GM23338 (cell line): ENCODE results near the gene OR5H15. TPM values are rescaled to one million over a fixed set of nuclear protein-coding genes. Genes with fewer than 3 reads are reported as not detected.

ENCODE experiments used
- polyA plus RNA-seq: library from polyadenylated mRNA; unstranded; fragments of >200 nt; fragmentation: Nextera tagmentation; extraction: Ambion mirVana; gene quantifications from 2 replicates; pipeline ENCODE4 v1.2.1, GENCODE V29; 2016
- total RNA-seq: library from RNA; depleted of rRNA; stranded (reverse); fragments of >200 nt; shearing (Covaris generic); gene quantifications from 2 replicates; pipeline ENCODE4 v1.2.3, GENCODE V29; 2014; rRNA removed

The OR5H15 gene
- total and polyA plus RNA-seq, 2 experiments from 2014 or later: not detected

Other genes starting within 250 kb of the OR5H15 start
- 9.0 and 11.0 TPM in 2 replicates for gene RIOX2, start 194.3 kb upstream of the OR5H15 start, total RNA-seq
- 9.5 and 10.7 TPM in 2 replicates for gene RIOX2, start 194.3 kb upstream of the OR5H15 start, polyA plus RNA-seq
- gene GABRR3, start 131.4 kb upstream of the OR5H15 start, total RNA-seq: not detected in 2 replicates
- not detected in 2 replicates for gene GABRR3, start 131.4 kb upstream of the OR5H15 start, polyA plus RNA-seq
- gene OR5AC2, start 79.5 kb upstream of the OR5H15 start, total RNA-seq: not detected in 2 replicates
- not detected in 2 replicates for gene OR5AC2, start 79.5 kb upstream of the OR5H15 start, polyA plus RNA-seq
- gene OR5H1, start 36.0 kb upstream of the OR5H15 start, total RNA-seq: not detected in 2 replicates
- not detected in 2 replicates for gene OR5H1, start 36.0 kb upstream of the OR5H15 start, polyA plus RNA-seq
- gene OR5H14, start 19.2 kb upstream of the OR5H15 start, total RNA-seq: not detected in 2 replicates
- gene OR5H14, start 19.2 kb upstream of the OR5H15 start, polyA plus RNA-seq: 0.05 TPM in 1 of 2 replicates, not detected in the other
- not detected in 2 replicates for gene OR5H6, start 97.5 kb downstream of the OR5H15 start, total RNA-seq
- gene OR5H6, start 97.5 kb downstream of the OR5H15 start, polyA plus RNA-seq: 0.37 and 0.38 TPM in 2 replicates
- not detected in 2 replicates for gene OR5H2, start 115.8 kb downstream of the OR5H15 start, total RNA-seq
- 0.56 and 1.1 TPM in 2 replicates for gene OR5H2, start 115.8 kb downstream of the OR5H15 start, polyA plus RNA-seq
- gene OR5K4, start 187.2 kb downstream of the OR5H15 start, total RNA-seq: not detected in 2 replicates
- not detected in 2 replicates for gene OR5K4, start 187.2 kb downstream of the OR5H15 start, polyA plus RNA-seq
- gene OR5K3, start 224.0 kb downstream of the OR5H15 start, total RNA-seq: not detected in 2 replicates
- gene OR5K3, start 224.0 kb downstream of the OR5H15 start, polyA plus RNA-seq: not detected in 2 replicates